Measurements from ENCODE around the gene ZNF420. TPM values are rescaled to one million over a fixed set of nuclear protein-coding genes. Genes with fewer than 3 reads are reported as not detected.

Gene ZNF420
- total RNA-seq, 1 donor from 2014 or later, result 11.6 TPM

- ATAC-seq (ENCODE audit: low read depth), result no peak
- ChIA-PET CTCF (no interaction called here), POLR2A (no interaction called here)
- peaks cover 51% of the 10 kb centered on the region for H3K9me3 Mint-ChIP-seq
- H3K4me3 Mint-ChIP-seq, result no peak overlapping the region
- intact Hi-C loops (cut with micrococcal nuclease), result no loop called here
- no peak for DNase-seq
- no peaks in the 10 kb centered on the region for H3K27me3 Mint-ChIP-seq
- peaks cover 66% of the 10 kb centered on the region for H3K36me3 Mint-ChIP-seq (ENCODE audit: low read depth)
- H3K4me1 Mint-ChIP-seq, result no peaks in the 10 kb centered on the region
- TF ChIP-seq CTCF (IDR thresholded peaks at IDR 0.05), result no peak
- H3K27ac Mint-ChIP-seq, result no peak overlapping the region
Measured at GRCh38 chr19:37148214-37148613, 70.0 kb downstream of the ZNF420 start.

GRCh38 chr19:37160153-37160552, 81.9 kb downstream of the ZNF420 start:
- CTCF ChIA-PET, result no interaction called here
- intact Hi-C loops (cut with micrococcal nuclease), result no loop called here
- Mint-ChIP-seq H3K27ac (no peak overlapping the region), H3K4me3 (no peak overlapping the region), H3K4me1 (no peaks in the 10 kb centered on the region), H3K36me3 (ENCODE audit: low read depth) (peaks cover 93% of the 10 kb centered on the region), H3K27me3 (no peaks in the 10 kb centered on the region), H3K9me3 (peaks cover 43% of the 10 kb centered on the region)
- no peak for ATAC-seq (ENCODE audit: low read depth)
- no peak for TF ChIP-seq CTCF (IDR thresholded peaks at IDR 0.05)
- DNase-seq, result no peak
- POLR2A ChIA-PET, result no interaction called here

GRCh38 chr19:37165635-37166034, 87.4 kb downstream of the ZNF420 start:
- no peak overlapping the region for H3K27ac Mint-ChIP-seq
- intact Hi-C loops (cut with micrococcal nuclease), result no loop called here
- no peak for TF ChIP-seq CTCF (IDR thresholded peaks at IDR 0.05)
- peaks cover 33% of the 10 kb centered on the region for H3K9me3 Mint-ChIP-seq
- POLR2A ChIA-PET, result no interaction called here
- no peaks in the 10 kb centered on the region for H3K4me1 Mint-ChIP-seq
- H3K27me3 Mint-ChIP-seq, result no peaks in the 10 kb centered on the region
- DNase-seq, result no peak
- CTCF ChIA-PET, result no interaction called here
- H3K4me3 Mint-ChIP-seq, result no peak overlapping the region
- ATAC-seq (ENCODE audit: low read depth), result no peak
- peaks cover 89% of the 10 kb centered on the region for H3K36me3 Mint-ChIP-seq (ENCODE audit: low read depth)

GRCh38 chr19:37172368-37173366, 94.4 kb downstream of the ZNF420 start, which contains the start of gene ZNF585A:
Gene ZNF585A (minus strand): TSS chr19:37172695. CDS start chr19:37169910, 2,785 bp downstream.
- Mint-ChIP-seq H3K27me3 (no peaks in the 10 kb centered on the region), H3K4me1 (peaks cover 4% of the 10 kb centered on the region), H3K4me3 (peak within 1 kb of the TSS; percentile 52), H3K27ac (no peak within 1 kb of the TSS), H3K36me3 (ENCODE audit: low read depth) (peaks cover 29% of the 10 kb centered on the region), H3K9me3 (peaks cover 15% of the 10 kb centered on the region)
- TF ChIP-seq CTCF (IDR thresholded peaks at IDR 0.05), result no peak
- POLR2A ChIA-PET, result interaction anchor here (0.5 to 1.7 kb wide), 11 partner anchors 9 to 964 kb away, joined by 3 to 17 read pairs (median 3); partner anchors contain the start of genes ZNF146, ZNF260, ZNF345 and ZNF383
- peak; percentile 99 for ATAC-seq (ENCODE audit: low read depth)
- peak; percentile 77 for DNase-seq
- CTCF ChIA-PET, result no interaction called here
- intact Hi-C loops (cut with micrococcal nuclease), result loop anchor here (1.0 to 5.0 kb wide), 17 partner anchors 38 to 840 kb away; partner anchors contain the start of genes ZFP14, ZNF260, ZNF345 and ZNF383

Other genes starting within 250 kb of the ZNF420 start
- 10.3 and 11.5 TPM in 2 replicates for gene ZNF790, start 240.0 kb upstream of the ZNF420 start, total RNA-seq
- 7.8 and 9.5 TPM in 2 replicates for gene ZNF345, start 227.6 kb upstream of the ZNF420 start, total RNA-seq
- 7.3 and 7.6 TPM in 2 replicates for gene ZNF829, start 162.1 kb upstream of the ZNF420 start, total RNA-seq
- gene ZNF568, start 162.1 kb upstream of the ZNF420 start, total RNA-seq, result 12.0 and 13.4 TPM in 2 replicates
- gene ZNF585A, start 94.3 kb downstream of the ZNF420 start, total RNA-seq, result 14.4 and 17.0 TPM in 2 replicates
- gene ZNF585B, start 132.1 kb downstream of the ZNF420 start, total RNA-seq, result 17.5 and 18.9 TPM in 2 replicates
- gene ZNF383, start 139.8 kb downstream of the ZNF420 start, total RNA-seq, result 19.9 and 25.5 TPM in 2 replicates